Measurements from ENCODE around the gene HEXB. TPM values are rescaled to one million over a fixed set of nuclear protein-coding genes. Genes with fewer than 3 reads are reported as not detected.

The HEXB gene
- total RNA-seq, 1 donor from 2014 or later, result 294 TPM

GRCh38 chr5:74639807-74640449 is 45.1 kb upstream of the HEXB start:
- peak; percentile 56 for ATAC-seq
- Histone ChIP-seq H3K9me3 (no peaks in the 10 kb centered on the region), H3K27ac (peak overlapping the region; percentile 93), H3K27me3 (no peaks in the 10 kb centered on the region), H3K36me3 (peaks cover 3% of the 10 kb centered on the region), H3K4me1 (peaks cover 38% of the 10 kb centered on the region), H3K4me3 (peak overlapping the region; percentile 85)
- peak; percentile 81 for DNase-seq
- TF ChIP-seq CTCF (IDR thresholded peaks at IDR 0.05), result no peak
- intact Hi-C loops (cut with DNase I), result loop anchor here (5.0 to 10.0 kb wide), 2 partner anchors 245 to 603 kb away; no protein-coding TSS in a partner anchor

DNA sequence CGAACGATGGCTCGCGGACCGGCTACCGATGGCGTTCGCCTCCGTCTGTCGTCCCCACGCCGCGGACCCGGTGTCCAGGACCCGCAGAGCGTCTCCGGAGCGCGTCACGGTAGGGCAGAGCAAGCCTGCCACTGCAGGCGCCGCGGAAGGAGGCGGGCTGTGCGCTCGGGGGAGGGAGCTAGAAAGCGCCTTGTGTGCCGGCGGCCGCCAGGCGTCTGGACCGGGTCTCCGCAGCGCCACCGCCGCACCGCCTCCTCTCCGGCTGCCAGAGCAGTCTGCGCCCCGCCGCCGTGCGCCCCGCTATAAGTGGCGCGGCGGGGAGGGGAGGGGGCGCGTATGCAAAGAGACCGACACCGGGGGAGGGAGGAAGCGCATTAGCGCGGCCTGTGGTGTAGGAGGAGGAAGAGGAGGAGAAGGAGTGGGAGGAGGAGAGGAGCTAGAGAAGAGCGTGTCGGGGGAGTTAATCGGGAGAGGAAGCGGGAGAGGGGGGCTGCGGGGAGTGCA is 44.5 kb upstream of the HEXB start, which contains the start of gene ENC1:
ENC1 (minus strand) TSS at position 279 of the 504 bp plus-strand sequence. CDS start 4,243 bp downstream, outside the sequence.
- Histone ChIP-seq H3K9me3 (no peaks in the 10 kb centered on the region), H3K27ac (peak within 1 kb of the TSS; percentile 93), H3K4me1 (peaks cover 38% of the 10 kb centered on the region), H3K4me3 (peak within 1 kb of the TSS; percentile 85), H3K36me3 (no peaks in the 10 kb centered on the region), H3K27me3 (no peaks in the 10 kb centered on the region)
- DNase-seq (peak; percentile 96), ATAC-seq (peak; percentile 93)
- intact Hi-C loops (cut with DNase I), result loop anchor here (5.0 kb wide), 1 partner anchor 603 kb away; no protein-coding TSS in a partner anchor
- TF ChIP-seq CTCF (IDR thresholded peaks at IDR 0.05), result peak; percentile 57

GRCh38 chr5:74640954-74641734 is 43.9 kb upstream of the HEXB start:
- Histone ChIP-seq H3K9me3 (no peaks in the 10 kb centered on the region), H3K27ac (peak overlapping the region; percentile 93), H3K4me3 (peak overlapping the region; percentile 85), H3K27me3 (no peaks in the 10 kb centered on the region), H3K4me1 (peaks cover 38% of the 10 kb centered on the region), H3K36me3 (no peaks in the 10 kb centered on the region)
- intact Hi-C loops (cut with DNase I), result loop anchor here (5.0 kb wide), 1 partner anchor 604 kb away; no protein-coding TSS in a partner anchor
- DNase-seq (peak; percentile 90), ATAC-seq (peak; percentile 59)
- TF ChIP-seq CTCF (IDR thresholded peaks at IDR 0.05), result no peak

- Histone ChIP-seq H3K4me1 (peaks cover 38% of the 10 kb centered on the region), H3K9me3 (no peaks in the 10 kb centered on the region), H3K27me3 (no peaks in the 10 kb centered on the region), H3K36me3 (no peaks in the 10 kb centered on the region), H3K4me3 (peak overlapping the region; percentile 85), H3K27ac (peak overlapping the region; percentile 93)
- ATAC-seq (peak; percentile 23), DNase-seq (peak; percentile 70)
- intact Hi-C loops (cut with DNase I), result loop anchor here (5.0 kb wide), 1 partner anchor 605 kb away; no protein-coding TSS in a partner anchor
- peak; percentile 62 for TF ChIP-seq CTCF (IDR thresholded peaks at IDR 0.05)
These were observed 43.1 kb upstream of the HEXB start for GRCh38 chr5:74641735-74642542.

GRCh38 chr5:74642543-74642863 is 42.5 kb upstream of the HEXB start:
- peaks cover 38% of the 10 kb centered on the region for H3K4me1 ChIP-seq
- ATAC-seq, result no peak
- no peak for DNase-seq
- H3K27ac ChIP-seq, result peak overlapping the region; percentile 93
- H3K27me3 ChIP-seq, result no peaks in the 10 kb centered on the region
- no peak for TF ChIP-seq CTCF (IDR thresholded peaks at IDR 0.05)
- no peaks in the 10 kb centered on the region for H3K9me3 ChIP-seq
- intact Hi-C loops (cut with DNase I), result loop anchor here (5.0 kb wide), 1 partner anchor 605 kb away; no protein-coding TSS in a partner anchor
- no peak overlapping the region for H3K4me3 ChIP-seq
- H3K36me3 ChIP-seq, result no peaks in the 10 kb centered on the region

Measured in upper lobe of right lung (tissue), 1 donor.